Lower leg skin (tissue), 4 donors: ENCODE results near the gene LLGL1. TPM values are rescaled to one million over a fixed set of nuclear protein-coding genes. Genes with fewer than 3 reads are reported as not detected.

Experiments
- DNase-seq, 2 donors: peaks; one replicate each; pipeline ENCODE4 v3.0.0-alpha.2; 2019; ENCODE audit warnings: low spot score in 2 of 2
- H3K4me3 ChIP-seq: fragments of 200-600 bp; sonication (generic); 2 replicates; pipeline ENCODE4 v1.5.1; 2017; ENCODE audit warnings: mild to moderate bottlenecking, low read depth; ENCODE audit not compliant: poor library complexity, severe bottlenecking
- POLR2A ChIP-seq, 2 donors: fragments of 450-650 bp; IDR thresholded peaks; one replicate each; pipeline ENCODE4 v1.6.1; 2016 to 2017; ENCODE audit warnings: antibody characterized with exemption in 2 of 2, mild to moderate bottlenecking in 1 of 2, moderate library complexity in 1 of 2
- WGBS, 2 donors: methylation state at CpG; one replicate each; pipeline ENCODE4 v1.1.5; 2018; 5-methylcytosine and 5-hydroxymethylcytosine counted together
- intact Hi-C: fragments of 100-400 bp; cut with DNase I; formaldehyde crosslinking; loops from one replicate; pipeline ENCODE4 v1.15.0; 2023; ENCODE audit warnings: low total_unique reads
- total RNA-seq, 4 donors: library from RNA; depleted of rRNA; stranded (reverse); fragments of >200 nt; gene quantifications; one replicate each; pipeline ENCODE4 v1.1.0, GENCODE V29; 2016
- TF ChIP-seq, protein P1 (sequence below), 3 donors: fragments of 450-650 bp; IDR thresholded peaks; one replicate each; pipeline ENCODE4 v1.5.1; 2016; ENCODE audit warnings: antibody characterized with exemption in 3 of 3, mild to moderate bottlenecking in 3 of 3, moderate library complexity in 2 of 3

The LLGL1 gene
- total RNA-seq, 4 donors from 2014 or later = 24.5 to 32.7 (median 29.3) TPM

DNA sequence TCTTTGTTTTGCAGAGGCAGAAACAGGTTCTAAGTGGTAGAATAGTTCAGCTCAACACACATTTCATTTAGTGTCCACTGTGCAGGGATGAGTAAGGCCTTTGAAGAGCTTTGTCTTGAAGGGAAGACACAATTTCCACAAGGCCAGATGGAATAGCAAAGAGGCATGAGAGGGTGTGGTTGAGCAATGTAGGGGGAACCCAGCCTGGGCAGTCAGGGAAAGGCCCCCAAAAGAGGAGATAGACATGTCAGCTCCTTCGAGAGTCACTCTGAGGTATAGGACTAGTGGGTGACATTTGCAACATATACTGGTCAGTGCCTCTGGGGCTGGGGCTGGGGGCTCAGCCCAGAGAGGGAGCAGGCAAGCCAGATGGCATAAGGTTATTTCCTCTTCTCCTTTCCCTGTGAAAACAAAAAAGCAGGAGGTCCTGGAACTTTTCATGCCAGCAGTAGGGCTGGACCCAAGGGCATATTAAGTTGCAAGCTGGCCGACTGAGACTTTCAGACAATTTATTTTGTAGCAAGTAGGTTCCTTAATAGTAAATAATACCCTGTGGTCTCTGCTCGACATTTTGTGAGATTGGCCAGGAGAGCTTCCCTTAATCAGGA is 34.7 kb upstream of the LLGL1 start:
- 53 to 54% methylated on average over 3 of the region's 3 CpGs for WGBS, 2 donors
- intact Hi-C loops = loop anchor here (5.0 kb wide), 1 partner anchor 1632 kb away; no protein-coding TSS in a partner anchor
- DNase-seq = no peak
- no peak overlapping the region for H3K4me3 ChIP-seq
- TF ChIP-seq POLR2A (IDR thresholded peaks at IDR 0.05) = no peak
- TF ChIP-seq, protein P1, sequence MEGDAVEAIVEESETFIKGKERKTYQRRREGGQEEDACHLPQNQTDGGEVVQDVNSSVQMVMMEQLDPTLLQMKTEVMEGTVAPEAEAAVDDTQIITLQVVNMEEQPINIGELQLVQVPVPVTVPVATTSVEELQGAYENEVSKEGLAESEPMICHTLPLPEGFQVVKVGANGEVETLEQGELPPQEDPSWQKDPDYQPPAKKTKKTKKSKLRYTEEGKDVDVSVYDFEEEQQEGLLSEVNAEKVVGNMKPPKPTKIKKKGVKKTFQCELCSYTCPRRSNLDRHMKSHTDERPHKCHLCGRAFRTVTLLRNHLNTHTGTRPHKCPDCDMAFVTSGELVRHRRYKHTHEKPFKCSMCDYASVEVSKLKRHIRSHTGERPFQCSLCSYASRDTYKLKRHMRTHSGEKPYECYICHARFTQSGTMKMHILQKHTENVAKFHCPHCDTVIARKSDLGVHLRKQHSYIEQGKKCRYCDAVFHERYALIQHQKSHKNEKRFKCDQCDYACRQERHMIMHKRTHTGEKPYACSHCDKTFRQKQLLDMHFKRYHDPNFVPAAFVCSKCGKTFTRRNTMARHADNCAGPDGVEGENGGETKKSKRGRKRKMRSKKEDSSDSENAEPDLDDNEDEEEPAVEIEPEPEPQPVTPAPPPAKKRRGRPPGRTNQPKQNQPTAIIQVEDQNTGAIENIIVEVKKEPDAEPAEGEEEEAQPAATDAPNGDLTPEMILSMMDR (IDR thresholded peaks at IDR 0.05) = no peak

DNA sequence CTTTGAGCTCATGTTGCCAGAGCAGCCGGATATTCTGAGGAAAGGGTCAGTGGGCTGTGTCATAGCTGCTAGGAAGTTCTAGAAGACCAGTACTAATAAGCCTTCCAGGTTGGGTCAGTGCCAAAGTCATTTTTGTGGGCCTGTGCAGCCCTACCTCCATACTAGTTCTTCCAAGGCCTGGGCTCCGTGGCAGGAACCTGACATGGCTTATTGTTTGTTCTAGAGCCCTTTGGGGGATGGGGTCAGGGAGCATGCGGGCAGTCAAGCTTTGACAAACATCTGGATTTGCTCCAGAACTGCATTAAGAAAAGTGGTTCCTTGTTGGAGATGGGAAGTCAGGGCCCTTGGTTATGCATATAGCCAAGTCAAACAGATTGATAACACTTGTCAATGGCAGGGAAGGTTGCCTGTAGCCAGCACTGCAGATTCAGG is 34.2 kb upstream of the LLGL1 start:
- WGBS, 2 donors = 59 to 70% methylated on average over 3 of the region's 3 CpGs
- no peak overlapping the region for H3K4me3 ChIP-seq
- intact Hi-C loops = loop anchor here (5.0 kb wide), 1 partner anchor 1631 kb away; no protein-coding TSS in a partner anchor

DNA sequence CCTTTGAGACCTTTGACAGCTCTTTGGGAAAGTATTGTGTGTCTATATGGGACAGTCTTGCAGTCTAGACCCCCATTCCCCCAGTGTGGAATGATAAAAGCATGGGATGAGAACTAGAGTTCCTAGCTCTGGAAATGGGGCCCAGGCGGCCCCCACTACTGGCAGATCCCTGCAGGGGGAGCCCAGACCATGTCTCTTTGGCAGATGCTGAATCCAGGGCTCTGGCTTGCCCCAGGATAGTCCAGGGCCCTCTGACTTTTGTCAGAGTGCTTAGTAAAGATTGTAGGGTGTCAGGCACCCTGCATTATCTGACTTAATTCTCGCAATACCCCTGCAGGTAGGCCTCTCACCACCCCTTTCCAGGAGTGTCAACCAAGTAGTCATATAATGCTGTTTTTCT is 33.5 kb upstream of the LLGL1 start:
- no peak for TF ChIP-seq POLR2A (IDR thresholded peaks at IDR 0.05)
- TF ChIP-seq, protein P1 (IDR thresholded peaks at IDR 0.05) = no peak
- intact Hi-C loops = loop anchor here (5.0 kb wide), 1 partner anchor 1630 kb away; no protein-coding TSS in a partner anchor
- no peak for DNase-seq
- no peak overlapping the region for H3K4me3 ChIP-seq
- 87 to 88% methylated on average over 2 of the region's 2 CpGs for WGBS, 2 donors

More for the DNA sequence above, 34.2 kb upstream of the LLGL1 start:
- no peak for DNase-seq
- TF ChIP-seq POLR2A (IDR thresholded peaks at IDR 0.05) = no peak
- TF ChIP-seq, protein P1 (IDR thresholded peaks at IDR 0.05) = no peak

DNA sequence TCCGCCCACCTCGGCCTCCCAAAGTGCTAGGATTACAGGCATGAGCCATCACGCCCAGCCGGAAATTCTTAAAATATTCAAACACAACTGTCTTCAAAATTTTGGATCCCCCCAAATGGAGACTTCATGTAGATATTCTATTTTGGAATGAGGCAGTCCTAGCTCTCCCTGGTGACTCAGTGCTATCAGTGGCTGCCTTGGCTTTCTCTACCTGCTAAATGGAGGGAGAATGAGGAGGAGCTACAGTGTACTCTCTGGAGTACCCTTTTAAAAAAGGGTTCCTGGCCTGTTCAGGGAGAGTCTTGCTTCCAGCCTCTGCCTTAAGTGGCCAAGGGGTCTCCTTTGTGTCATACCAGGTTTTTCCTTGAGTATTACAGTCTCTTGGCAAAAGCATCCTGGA is 31.0 kb upstream of the LLGL1 start:
- TF ChIP-seq POLR2A (IDR thresholded peaks at IDR 0.05) = no peak
- TF ChIP-seq, protein P1 (IDR thresholded peaks at IDR 0.05) = no peak
- no peak for DNase-seq
- 82 to 88% methylated on average over 4 of the region's 4 CpGs for WGBS, 2 donors
- intact Hi-C loops = loop anchor here (5.0 kb wide), 1 partner anchor 1628 kb away; no protein-coding TSS in a partner anchor
- no peak overlapping the region for H3K4me3 ChIP-seq

DNA sequence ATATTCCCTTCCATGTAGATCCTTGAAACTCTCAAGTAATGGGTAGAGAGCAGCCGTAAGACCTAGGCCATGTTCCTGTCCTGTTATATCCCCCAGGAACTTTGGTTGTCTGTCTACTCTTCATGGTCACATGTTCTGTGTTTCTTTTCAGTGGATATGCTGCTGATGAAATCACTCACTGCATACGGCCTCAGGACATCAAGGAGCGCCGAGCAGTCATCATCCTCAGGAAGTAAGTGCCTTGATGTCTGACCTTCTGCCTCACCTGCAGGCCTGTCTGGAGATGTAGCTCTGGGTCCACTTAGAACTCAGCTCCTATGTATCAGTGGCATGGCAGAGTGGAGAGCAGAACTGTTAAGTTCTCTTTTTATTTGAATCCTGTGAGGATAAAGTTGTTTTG is 30.6 kb upstream of the LLGL1 start:
- H3K4me3 ChIP-seq = no peak overlapping the region
- DNase-seq = no peak
- TF ChIP-seq, protein P1 (IDR thresholded peaks at IDR 0.05) = no peak
- no peak for TF ChIP-seq POLR2A (IDR thresholded peaks at IDR 0.05)
- intact Hi-C loops = loop anchor here (5.0 kb wide), 1 partner anchor 1627 kb away; no protein-coding TSS in a partner anchor
- WGBS, 2 donors = 38 to 59% methylated on average over 4 of the region's 4 CpGs
